Measurements from ENCODE around the gene DNAH14.

GRCh38 chr1:225318706-225319575, 389.5 kb downstream of the DNAH14 start:
- TF ChIP-seq CTCF (conservative IDR thresholded peaks at IDR 0.05; ENCODE audit: low read depth, low read length): peak; percentile 66
- TF ChIP-seq SMC3 (IDR thresholded peaks at IDR 0.05; ENCODE audit: low read depth, low read length): peak; percentile 53; the same call in 1 of the 2 replicates
- TF ChIP-seq MXI1 (IDR thresholded peaks at IDR 0.05; ENCODE audit: borderline replicate concordance, low read depth, low read length): no peak
- no peak for TF ChIP-seq CHD1 (IDR thresholded peaks at IDR 0.05; ENCODE audit: low read depth, low read length)
- TF ChIP-seq POLR2A (IDR thresholded peaks at IDR 0.05; ENCODE audit: low read depth, low read length): no peak
- TF ChIP-seq RCOR1 (IDR thresholded peaks at IDR 0.05; ENCODE audit: insufficient replicate concordance, low read length): no peak
- TF ChIP-seq MAFK (IDR thresholded peaks at IDR 0.05; ENCODE audit: low read depth, low read length): no peak
- TF ChIP-seq CEBPB (IDR thresholded peaks at IDR 0.05; ENCODE audit: low read depth, low read length): no peak

All from IMR-90 (cell line).